CD4-positive, alpha-beta T cell treated with Interleukin-21 for 1 hour (primary cell): Measurements from ENCODE around the gene TMEM247.
"Not testable (repeated sequence)": the region's sequence is repeated elsewhere in the genome, so short reads cannot be mapped to it uniquely, and the experiment has no call there.

Source experiments
- DNase-seq: peaks from one replicate; pipeline ENCODE4 v3.0.0-alpha.2; 2020

Gene TMEM247

DNA sequence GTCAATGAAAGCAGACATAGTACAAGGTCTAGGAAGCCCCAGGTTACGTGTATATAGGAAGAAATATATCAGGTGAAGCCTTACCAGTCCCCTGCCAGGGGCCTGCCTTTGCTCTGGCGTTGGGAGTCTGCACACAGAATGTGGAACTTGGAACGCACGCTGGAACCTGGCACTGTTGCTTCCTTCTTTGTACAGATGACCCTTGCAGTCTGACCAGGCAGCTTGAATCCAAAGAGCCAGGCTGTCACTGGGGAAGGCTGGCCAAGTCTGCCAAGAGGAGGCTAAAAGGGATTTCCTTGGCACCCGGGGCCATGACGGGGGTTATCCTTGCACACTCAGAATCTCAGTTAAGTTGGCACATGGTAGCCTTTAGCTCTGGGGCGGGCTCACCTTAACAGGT, 39.5 kb downstream of the TMEM247 start:
- no peak for DNase-seq

DNA sequence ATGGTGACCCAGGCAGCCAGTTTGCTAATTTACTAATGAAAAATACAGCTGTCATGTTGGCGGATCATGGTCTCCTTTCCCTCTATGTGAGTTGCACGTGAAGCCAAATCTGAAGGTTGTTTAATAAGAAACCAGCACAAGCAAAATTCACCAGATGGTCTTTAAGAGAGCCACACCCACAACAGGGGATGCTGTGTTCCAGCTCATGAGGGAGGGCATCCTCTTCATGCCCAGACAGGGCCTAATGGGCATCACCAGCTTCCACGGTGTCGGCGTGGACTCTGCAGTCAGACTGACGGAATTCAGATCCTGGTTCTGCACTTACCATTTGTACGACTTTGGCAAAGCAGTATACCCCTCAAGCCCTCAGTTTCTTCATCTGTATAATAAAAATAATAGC, 39.9 kb downstream of the TMEM247 start:
- no peak for DNase-seq

DNA sequence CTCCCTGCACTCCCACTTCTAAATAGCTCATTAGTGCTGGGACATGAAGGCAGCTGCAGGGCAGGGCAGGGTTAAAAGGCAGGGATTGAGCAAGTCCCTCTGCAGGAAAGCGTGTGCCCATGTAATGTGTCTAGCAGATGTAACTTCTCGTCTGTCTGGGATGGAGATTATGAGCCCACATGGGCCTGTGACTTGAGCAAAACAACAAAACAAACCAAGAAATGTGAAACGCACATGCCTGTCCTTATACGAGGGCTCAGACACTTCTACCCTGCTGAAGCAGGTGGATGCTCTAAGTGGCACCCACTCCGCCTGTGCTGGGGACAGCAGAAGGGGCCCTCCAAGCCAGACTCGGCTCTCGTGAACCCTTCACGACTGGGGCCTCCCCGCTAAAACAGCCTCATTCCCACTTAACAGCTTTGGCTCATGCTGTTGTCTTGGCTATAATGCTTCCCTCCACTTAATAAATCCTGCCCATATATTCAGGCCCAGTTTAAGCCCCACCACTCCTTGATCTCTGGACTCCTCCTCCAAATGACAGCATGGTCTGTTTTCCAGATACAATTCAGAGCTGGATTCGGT, 40.9 kb downstream of the TMEM247 start:
- DNase-seq: no peak

DNA sequence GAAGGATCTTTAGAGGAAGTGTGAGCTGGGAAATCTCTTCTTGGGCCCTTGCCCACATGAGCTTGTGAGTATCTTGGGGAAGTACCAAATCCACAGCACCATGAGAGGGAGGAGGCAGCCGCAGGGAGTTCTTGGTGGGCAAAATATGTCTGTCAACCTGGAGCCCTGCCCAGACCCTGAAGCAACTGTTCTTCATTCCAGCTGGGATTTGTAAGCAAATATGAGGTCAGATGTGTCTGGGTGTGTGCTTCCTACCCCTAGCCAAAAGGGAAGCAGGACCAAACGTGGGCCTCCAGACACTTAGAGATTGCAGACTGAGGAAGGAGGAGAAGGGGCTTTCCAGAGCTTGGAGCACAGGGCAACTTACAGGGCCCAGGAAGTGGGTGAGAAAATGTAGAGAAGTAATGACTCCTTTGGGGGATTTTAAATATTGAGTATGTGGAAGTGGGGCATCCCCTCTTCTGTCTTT, 41.9 kb downstream of the TMEM247 start:
- no peak for DNase-seq

- DNase-seq: not testable (repeated sequence)
Measured at GRCh38 chr2:46522385-46522784, 43.0 kb downstream of the TMEM247 start.

DNA sequence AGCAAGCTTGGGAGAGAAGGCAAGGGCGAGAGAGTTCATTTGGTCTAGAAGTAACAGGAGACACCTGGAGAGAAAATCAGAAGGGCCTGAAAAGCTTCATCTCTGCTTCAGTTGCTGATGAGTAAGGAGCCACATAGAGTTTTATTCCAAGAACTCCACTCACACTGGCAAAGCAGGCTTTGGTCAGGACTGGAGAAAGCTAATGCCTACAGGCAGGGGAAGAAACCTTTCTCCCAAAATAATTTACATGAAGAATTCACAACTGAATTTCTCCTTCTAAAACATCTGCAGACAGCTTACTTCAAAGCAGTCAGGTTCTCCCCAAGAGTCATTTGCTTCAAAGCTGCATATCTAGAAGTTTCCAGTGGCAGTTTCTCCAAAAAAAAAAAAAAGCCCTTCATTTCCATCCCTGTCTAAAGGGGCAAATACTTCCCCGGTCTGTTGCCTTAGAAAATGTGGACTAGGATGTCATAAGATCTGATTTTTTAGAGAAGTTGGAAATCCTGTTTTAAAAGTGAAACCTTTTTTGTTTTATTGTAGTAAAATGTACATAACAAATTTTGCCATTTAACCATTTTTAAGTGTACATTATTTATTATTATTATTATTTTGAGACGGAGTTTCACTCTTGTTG, 46.3 kb downstream of the TMEM247 start:
- DNase-seq: no peak

DNA sequence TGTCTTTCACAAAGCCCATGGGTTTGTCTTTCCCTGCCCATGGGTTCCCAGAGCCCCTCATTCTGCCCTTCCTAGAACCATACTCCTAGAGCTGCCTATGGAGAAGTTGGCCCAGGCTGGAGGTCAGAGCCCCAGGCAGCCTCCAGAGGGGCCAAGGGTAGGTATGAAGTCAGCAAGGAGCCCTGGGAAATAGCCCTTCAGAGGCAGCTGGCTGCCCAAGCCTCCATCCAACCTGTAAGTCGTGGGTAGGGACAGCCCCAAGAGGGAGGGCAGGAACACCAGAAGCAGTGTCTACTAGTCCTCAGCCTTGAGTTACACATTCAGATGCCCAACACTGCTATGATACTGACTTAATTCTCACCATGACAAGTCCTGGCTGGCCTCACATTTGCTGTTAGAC, 49.5 kb downstream of the TMEM247 start:
- DNase-seq: no peak

GRCh38 chr2:46530639-46531038, 51.3 kb downstream of the TMEM247 start:
- DNase-seq: no peak

DNA sequence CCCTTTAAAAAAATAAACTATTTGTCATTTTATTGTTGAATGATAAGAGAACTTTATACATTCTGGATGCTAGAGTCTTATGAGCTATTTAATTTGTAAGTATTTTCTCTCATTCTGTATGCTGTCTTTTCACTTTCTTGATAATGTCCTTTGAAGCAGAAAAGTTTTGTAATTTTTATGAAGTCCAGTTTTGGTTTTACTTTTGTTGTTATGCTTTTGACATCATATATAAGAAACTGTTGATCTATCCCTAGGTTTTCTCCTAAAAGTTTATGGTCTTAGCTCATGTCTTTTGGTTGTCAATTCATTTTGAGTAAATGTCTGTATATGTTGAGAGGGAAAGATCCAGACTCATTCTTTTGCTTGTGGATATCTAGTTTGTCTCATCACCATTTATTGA, 52.5 kb downstream of the TMEM247 start:
- DNase-seq: no peak
